Keratinocyte (primary cell): ENCODE measurements around the gene LRRN2. TPM values are rescaled to one million over a fixed set of nuclear protein-coding genes. Genes with fewer than 3 reads are reported as not detected.

Source experiments
- DNase-seq: peaks from one replicate; pipeline ENCODE4 v3.0.0-alpha.2; 2011; ENCODE audit warnings: low read depth, missing footprints, low spot score
- FAIRE-seq: peaks from 2 replicates; lab custom pipeline; 2011; peaks lifted over from hg19 to GRCh38; lab: Jason Lieb, UNC
- H2AFZ ChIP-seq: 2 replicates; pipeline ENCODE4 v1.6.0; 2012; ENCODE audit warnings: low read length, control low read depth, inconsistent platforms; ENCODE audit not compliant: control insufficient read depth
- H3K27ac ChIP-seq: 2 replicates; pipeline ENCODE4 v1.5.1; 2011; ENCODE audit warnings: low read length; ENCODE audit not compliant: control insufficient read depth, insufficient read depth
- H3K27me3 ChIP-seq: 3 replicates; pipeline ENCODE4 v1.6.0; 2011; ENCODE audit warnings: low read length; ENCODE audit not compliant: control insufficient read depth, insufficient read depth; ENCODE audit errors: extremely low read depth
- H3K36me3 ChIP-seq, 2 experiments: 2 replicates in 1 of 2; 3 replicates in 1 of 2; pipeline ENCODE4 v1.5.1; 2011; ENCODE audit warnings: low read length in 2 of 2, mild to moderate bottlenecking in 1 of 2; ENCODE audit not compliant: control insufficient read depth in 2 of 2, insufficient read depth in 2 of 2; ENCODE audit errors: extremely low read depth in 1 of 2
- H3K4me1 ChIP-seq: 3 replicates; pipeline ENCODE4 v1.5.1; 2011; ENCODE audit warnings: low read length; ENCODE audit not compliant: control insufficient read depth, insufficient read depth; ENCODE audit errors: extremely low read depth
- H3K4me2 ChIP-seq: 3 replicates; pipeline ENCODE4 v1.6.0; 2011; ENCODE audit warnings: low read depth, low read length; ENCODE audit not compliant: control insufficient read depth, insufficient read depth; ENCODE audit errors: extremely low read depth
- H3K4me3 ChIP-seq, 3 experiments: fragments of 200-600 bp in 1 of 3; sonication (generic) in 1 of 3; 2 replicates in 2 of 3; 3 replicates in 1 of 3; pipeline ENCODE4 v1.5.1; 2011 to 2016; ENCODE audit warnings: low read length in 3 of 3, mild to moderate bottlenecking in 3 of 3, control low read depth in 2 of 3, inconsistent platforms in 1 of 3, low read depth in 1 of 3, mixed read lengths in 1 of 3, mixed run types in 1 of 3, moderate library complexity in 1 of 3; ENCODE audit not compliant: control insufficient read depth in 2 of 3, insufficient read depth in 2 of 3; ENCODE audit errors: extremely low read depth in 1 of 3
- H3K79me2 ChIP-seq: 2 replicates; pipeline ENCODE4 v1.6.0; 2012; ENCODE audit warnings: low read length; ENCODE audit not compliant: control insufficient read depth, insufficient read depth
- H3K9ac ChIP-seq: 3 replicates; pipeline ENCODE4 v1.6.0; 2011; ENCODE audit warnings: low read length; ENCODE audit not compliant: control insufficient read depth, insufficient read depth; ENCODE audit errors: extremely low read depth
- H3K9me1 ChIP-seq: 3 replicates; pipeline ENCODE4 v1.6.0; 2011; ENCODE audit warnings: low read length; ENCODE audit not compliant: control insufficient read depth, insufficient read depth; ENCODE audit errors: extremely low read depth
- H3K9me3 ChIP-seq: 2 replicates; pipeline ENCODE4 v1.5.1; 2012; ENCODE audit warnings: low read depth, low read length; ENCODE audit not compliant: control insufficient read depth
- H4K20me1 ChIP-seq: 3 replicates; pipeline ENCODE4 v1.6.0; 2011; ENCODE audit warnings: low read length; ENCODE audit not compliant: control insufficient read depth, insufficient read depth; ENCODE audit errors: extremely low read depth
- EZH2 ChIP-seq: IDR thresholded peaks from one replicate; pipeline ENCODE4 v1.6.1; 2012; ENCODE audit warnings: inconsistent platforms, mild to moderate bottlenecking, low read length, moderate library complexity
- dilution Hi-C: fragments of 300-500 bp; cut with MboI; formaldehyde crosslinking; loops from one replicate; pipeline ENCODE4 v1.7.0; 2020; ENCODE audit warnings: low sequenced_read_pairs; ENCODE audit not compliant: extremely low pct_ligation_motif_present
- polyA plus RNA-seq, 5 experiments: library from polyadenylated mRNA; depleted of rRNA in 3 of 5; stranded (reverse) in 3 of 5; stranded (forward) in 1 of 5; unstranded in 1 of 5; fragments of >200 nt; gene quantifications; 1 replicate in 1 of 5; 2 replicates in 3 of 5; 3 replicates in 1 of 5; pipeline versions ENCODE4 v1.2.1 to v1.2.3, GENCODE V29; 2011 to 2012; ENCODE audit warnings: missing spikeins in 2 of 5, low read depth in 1 of 5, low replicate concordance in 1 of 5
- TF ChIP-seq, protein P1 (sequence below), 3 experiments: IDR thresholded peaks in 1 of 3; conservative IDR thresholded peaks in 1 of 3; optimal IDR thresholded peaks in 1 of 3; 2 replicates in 2 of 3; 3 replicates in 1 of 3; pipeline versions ENCODE3 to v1.5.1; 2011; ENCODE audit warnings: low read length in 3 of 3, mild to moderate bottlenecking in 3 of 3, moderate library complexity in 2 of 3, control low read depth in 1 of 3, inconsistent platforms in 1 of 3; ENCODE audit not compliant: insufficient read depth in 2 of 3; ENCODE audit errors: extremely low read depth in 1 of 3

LRRN2 gene
- polyA plus RNA-seq, 1 donor (not counting 4 experiments of a cell fraction or from before 2014, with no cell fraction given), result not detected

DNA sequence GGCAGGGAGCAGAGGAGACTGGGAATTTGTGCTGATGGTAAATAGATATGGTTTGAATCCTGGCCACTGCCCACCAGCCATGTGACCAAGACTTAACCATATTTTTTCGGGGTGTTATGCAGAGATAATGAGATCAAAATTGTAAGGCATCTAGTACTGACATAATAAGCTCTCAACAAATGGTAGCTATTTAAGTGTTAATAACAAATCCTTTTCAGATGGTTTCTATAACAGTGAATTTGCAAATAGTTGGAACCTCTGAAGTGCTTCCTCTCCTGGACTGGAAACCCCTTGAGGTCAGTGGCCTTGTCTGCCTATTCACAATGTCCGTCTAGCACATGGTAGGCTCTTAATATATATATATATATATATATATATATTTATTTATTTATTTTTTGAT lies 104.7 kb downstream of the LRRN2 start:
- no peaks in the 10 kb centered on the region for H3K9me1 ChIP-seq
- no peak overlapping the region for H3K4me3 ChIP-seq
- DNase-seq (no peak), FAIRE-seq (no peak)
- no peak overlapping the region for H2AFZ ChIP-seq
- TF ChIP-seq EZH2, result no peak
- TF ChIP-seq, protein P1, sequence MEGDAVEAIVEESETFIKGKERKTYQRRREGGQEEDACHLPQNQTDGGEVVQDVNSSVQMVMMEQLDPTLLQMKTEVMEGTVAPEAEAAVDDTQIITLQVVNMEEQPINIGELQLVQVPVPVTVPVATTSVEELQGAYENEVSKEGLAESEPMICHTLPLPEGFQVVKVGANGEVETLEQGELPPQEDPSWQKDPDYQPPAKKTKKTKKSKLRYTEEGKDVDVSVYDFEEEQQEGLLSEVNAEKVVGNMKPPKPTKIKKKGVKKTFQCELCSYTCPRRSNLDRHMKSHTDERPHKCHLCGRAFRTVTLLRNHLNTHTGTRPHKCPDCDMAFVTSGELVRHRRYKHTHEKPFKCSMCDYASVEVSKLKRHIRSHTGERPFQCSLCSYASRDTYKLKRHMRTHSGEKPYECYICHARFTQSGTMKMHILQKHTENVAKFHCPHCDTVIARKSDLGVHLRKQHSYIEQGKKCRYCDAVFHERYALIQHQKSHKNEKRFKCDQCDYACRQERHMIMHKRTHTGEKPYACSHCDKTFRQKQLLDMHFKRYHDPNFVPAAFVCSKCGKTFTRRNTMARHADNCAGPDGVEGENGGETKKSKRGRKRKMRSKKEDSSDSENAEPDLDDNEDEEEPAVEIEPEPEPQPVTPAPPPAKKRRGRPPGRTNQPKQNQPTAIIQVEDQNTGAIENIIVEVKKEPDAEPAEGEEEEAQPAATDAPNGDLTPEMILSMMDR (optimal IDR thresholded peaks at IDR 0.05 in 1 of 3, IDR thresholded peaks at IDR 0.05 in 1 of 3, conservative IDR thresholded peaks at IDR 0.05 in 1 of 3; ENCODE audit: extremely low read depth in 1 of 3, insufficient read depth in 2 of 3, low read length in 3 of 3), result no peak
- no peak overlapping the region for H3K27ac ChIP-seq
- H3K79me2 ChIP-seq, result no peaks in the 10 kb centered on the region
- dilution Hi-C loops, result no loop called here
- H3K27me3 ChIP-seq, result no peaks in the 10 kb centered on the region
- no peaks in the 10 kb centered on the region for H4K20me1 ChIP-seq
- no peak overlapping the region for H3K9ac ChIP-seq
- H3K4me1 ChIP-seq, result no peaks in the 10 kb centered on the region
- no peak overlapping the region for H3K4me2 ChIP-seq
- H3K36me3 ChIP-seq, result no peaks in the 10 kb centered on the region
- no peaks in the 10 kb centered on the region for H3K9me3 ChIP-seq

DNA sequence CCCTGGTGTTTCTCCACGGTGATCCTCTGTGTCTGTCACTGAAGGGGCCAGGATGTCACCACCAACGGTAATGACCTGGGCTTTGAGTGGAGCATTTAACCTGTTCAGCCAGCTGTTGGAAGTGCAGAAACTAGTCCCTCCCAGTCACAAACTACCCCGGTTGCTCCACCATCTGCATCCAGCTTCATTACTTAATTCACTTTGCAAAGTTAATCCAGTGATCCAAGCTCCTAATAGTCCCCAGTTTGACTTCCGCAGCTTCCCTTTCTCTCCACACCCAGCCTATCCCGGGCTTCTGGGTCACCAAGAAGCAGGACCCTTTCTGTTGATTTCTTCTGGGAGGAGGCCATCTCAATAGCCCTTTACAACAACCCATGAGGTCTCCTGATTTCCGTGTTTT lies 105.9 kb downstream of the LRRN2 start:
- TF ChIP-seq, protein P1 (optimal IDR thresholded peaks at IDR 0.05 in 1 of 3, IDR thresholded peaks at IDR 0.05 in 1 of 3, conservative IDR thresholded peaks at IDR 0.05 in 1 of 3; ENCODE audit: extremely low read depth in 1 of 3, insufficient read depth in 2 of 3, low read length in 3 of 3), result no peak
- TF ChIP-seq EZH2, result no peak
- dilution Hi-C loops, result no loop called here
- Histone ChIP-seq H2AFZ (no peak overlapping the region), H3K27ac (no peak overlapping the region), H4K20me1 (no peaks in the 10 kb centered on the region), H3K9ac (no peak overlapping the region), H3K79me2 (no peaks in the 10 kb centered on the region), H3K4me2 (no peak overlapping the region), H3K27me3 (no peaks in the 10 kb centered on the region), H3K9me1 (no peaks in the 10 kb centered on the region), H3K36me3 (no peaks in the 10 kb centered on the region), H3K9me3 (no peaks in the 10 kb centered on the region), H3K4me1 (no peaks in the 10 kb centered on the region), H3K4me3 (no peak overlapping the region)
- no peak for DNase-seq
- no peak for FAIRE-seq
